GM10248 (cell line): ENCODE results near the gene DOCK7.
"Not testable (repeated sequence)": the region's sequence is repeated elsewhere in the genome, so short reads cannot be mapped to it uniquely, and the experiment has no call there.

Experiments
- CTCF ChIA-PET: fragments of 300-600 bp; sonication (Branson Sonifier 250); formaldehyde crosslinking; extraction: SDS; loops from one replicate; lab custom pipeline; 2021; ENCODE audit warnings: antibody characterized with exemption; lab: Yijun Ruan, JAX
- POLR2A ChIA-PET: fragments of 350-650 bp; sonication (Branson Sonifier 250); formaldehyde crosslinking; extraction: SDS; loops from one replicate; lab custom pipeline; 2020; ENCODE audit warnings: antibody characterized with exemption; lab: Yijun Ruan, JAX
- DNase-seq: peaks from one replicate; pipeline ENCODE4 v3.0.0; 2012; ENCODE audit errors: extremely low spot score
- TF ChIP-seq, protein P1 (sequence below): IDR thresholded peaks from 2 replicates; pipeline ENCODE4 v1.5.1; 2012; ENCODE audit warnings: mild to moderate bottlenecking, low read depth; ENCODE audit errors: extremely low read depth, missing control alignments, control extremely low read depth

Gene DOCK7

DNA sequence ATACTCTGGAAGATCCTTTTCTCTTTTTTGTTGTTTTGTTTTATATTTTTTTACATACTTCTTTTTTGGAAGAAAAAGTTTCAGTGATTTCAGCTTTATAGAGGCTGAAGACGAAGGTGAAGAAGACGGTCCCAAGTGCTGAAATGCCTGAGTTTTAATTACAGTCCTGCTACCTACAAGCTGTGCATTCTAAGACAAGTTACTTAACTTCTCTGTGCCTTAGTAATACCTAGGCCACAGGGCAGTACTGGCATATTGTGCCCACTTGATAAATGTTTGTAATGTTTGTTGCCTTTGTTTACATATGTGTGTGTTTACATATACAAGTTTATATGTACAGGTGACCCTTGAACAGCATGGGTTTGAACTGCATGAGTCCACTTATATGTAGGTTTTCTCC lies 147.1 kb downstream of the DOCK7 start:
- CTCF ChIA-PET: interaction anchor here (1.0 to 1.7 kb wide), 2 partner anchors 11 to 184 kb away, joined by 3 to 5 read pairs; no protein-coding TSS in a partner anchor
- TF ChIP-seq, protein P1, sequence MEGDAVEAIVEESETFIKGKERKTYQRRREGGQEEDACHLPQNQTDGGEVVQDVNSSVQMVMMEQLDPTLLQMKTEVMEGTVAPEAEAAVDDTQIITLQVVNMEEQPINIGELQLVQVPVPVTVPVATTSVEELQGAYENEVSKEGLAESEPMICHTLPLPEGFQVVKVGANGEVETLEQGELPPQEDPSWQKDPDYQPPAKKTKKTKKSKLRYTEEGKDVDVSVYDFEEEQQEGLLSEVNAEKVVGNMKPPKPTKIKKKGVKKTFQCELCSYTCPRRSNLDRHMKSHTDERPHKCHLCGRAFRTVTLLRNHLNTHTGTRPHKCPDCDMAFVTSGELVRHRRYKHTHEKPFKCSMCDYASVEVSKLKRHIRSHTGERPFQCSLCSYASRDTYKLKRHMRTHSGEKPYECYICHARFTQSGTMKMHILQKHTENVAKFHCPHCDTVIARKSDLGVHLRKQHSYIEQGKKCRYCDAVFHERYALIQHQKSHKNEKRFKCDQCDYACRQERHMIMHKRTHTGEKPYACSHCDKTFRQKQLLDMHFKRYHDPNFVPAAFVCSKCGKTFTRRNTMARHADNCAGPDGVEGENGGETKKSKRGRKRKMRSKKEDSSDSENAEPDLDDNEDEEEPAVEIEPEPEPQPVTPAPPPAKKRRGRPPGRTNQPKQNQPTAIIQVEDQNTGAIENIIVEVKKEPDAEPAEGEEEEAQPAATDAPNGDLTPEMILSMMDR: no peak
- DNase-seq: no peak
- POLR2A ChIA-PET: no interaction called here

DNA sequence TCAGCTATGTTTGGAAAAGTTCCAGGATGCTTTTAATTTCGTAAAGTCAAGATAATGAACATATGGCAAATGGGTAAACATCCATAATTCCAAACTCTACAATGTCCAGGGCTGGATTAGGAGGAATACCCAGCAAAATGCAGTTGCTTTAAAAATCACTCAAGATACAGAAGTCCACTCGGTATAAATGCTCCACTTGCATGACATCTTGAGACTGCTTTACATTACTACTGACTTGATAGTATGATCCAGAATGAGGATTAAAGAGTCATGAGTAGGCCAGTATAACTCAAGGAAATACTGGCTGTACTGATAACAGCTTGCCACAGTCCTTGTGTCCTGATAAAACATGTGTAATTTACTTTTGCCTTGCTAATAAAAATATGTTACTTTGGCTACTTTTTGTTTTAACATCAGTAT lies 149.1 kb downstream of the DOCK7 start:
- DNase-seq: no peak
- ChIA-PET POLR2A (no interaction called here), CTCF (interaction anchor here (1.2 to 2.5 kb wide), 4 partner anchors 9 to 208 kb away, joined by 3 to 10 read pairs (median 4); no protein-coding TSS in a partner anchor)
- TF ChIP-seq, protein P1: no peak

DNA sequence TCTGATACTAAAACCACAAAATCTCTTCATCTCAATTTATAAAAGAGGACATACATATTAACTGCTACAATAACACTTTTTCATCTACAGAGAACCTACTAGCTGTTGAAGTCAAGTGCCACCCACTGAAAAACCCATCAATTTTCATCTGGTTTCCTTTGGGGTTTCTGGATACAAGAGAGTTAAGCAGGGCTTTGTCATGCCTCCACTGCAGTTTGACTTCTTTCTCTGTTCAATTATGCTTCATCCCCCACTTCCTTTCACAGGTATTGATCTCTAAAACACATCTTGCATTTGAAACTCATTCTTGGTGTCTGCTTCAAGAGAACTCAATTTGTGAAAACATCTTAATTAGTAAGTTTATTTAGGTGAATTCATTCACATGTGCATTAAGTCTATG lies 151.3 kb downstream of the DOCK7 start:
- no peak for DNase-seq
- ChIA-PET POLR2A (no interaction called here), CTCF (no interaction called here)
- TF ChIP-seq, protein P1: no peak

DNA sequence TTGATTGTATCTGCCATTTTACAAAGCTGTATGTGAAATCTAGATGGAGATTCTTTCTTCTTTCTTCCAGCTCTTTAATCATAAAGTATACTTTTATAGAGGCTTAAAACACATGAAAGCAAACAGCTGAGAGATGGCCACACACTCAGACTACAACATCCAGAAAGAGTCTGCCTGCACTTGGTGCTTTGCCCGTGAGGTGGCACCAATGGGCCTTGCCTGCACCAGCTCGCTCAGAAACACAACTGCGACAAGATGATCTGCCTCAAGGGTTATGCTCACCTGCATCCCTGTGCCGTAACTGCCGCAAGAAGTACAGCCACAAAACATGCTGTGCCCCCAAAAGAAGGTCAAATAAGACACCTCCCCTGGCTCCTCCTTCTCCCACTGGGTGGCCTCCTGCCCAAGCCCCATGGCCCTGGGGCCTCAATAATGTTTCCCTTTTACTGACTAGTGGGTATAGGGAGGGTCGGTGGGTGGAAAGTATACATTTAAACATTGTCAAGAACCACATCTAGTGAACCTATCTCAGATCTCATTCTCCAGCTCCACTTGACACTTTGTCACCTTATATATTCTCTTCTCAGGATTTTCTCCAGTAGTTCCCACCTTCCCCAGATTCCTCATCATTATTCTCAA lies 157.6 kb downstream of the DOCK7 start:
- POLR2A ChIA-PET: no interaction called here
- DNase-seq: no peak
- TF ChIP-seq, protein P1: peak; percentile 14
- CTCF ChIA-PET: interaction anchor here (0.9 to 4.3 kb wide), 12 partner anchors 8 to 355 kb away, joined by 3 to 31 read pairs (median 4); no protein-coding TSS in a partner anchor

DNA sequence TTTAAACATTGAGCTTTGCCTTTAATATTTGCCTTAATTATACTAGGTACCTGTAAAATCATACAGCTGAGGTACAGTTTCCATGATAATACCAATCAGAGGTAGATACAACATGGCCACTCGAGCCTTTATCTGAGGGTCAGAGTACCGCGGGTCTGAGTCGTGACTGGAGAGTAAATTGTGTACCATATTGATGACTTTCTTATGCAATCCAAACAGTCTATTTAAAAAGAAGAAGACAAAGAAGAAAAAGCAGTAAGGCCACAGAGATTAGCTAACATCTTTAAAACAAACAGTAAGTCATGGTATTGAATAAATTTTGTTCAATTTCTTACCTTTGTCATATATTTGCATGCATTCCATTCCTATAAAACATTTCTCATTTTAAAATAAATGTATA lies 159.0 kb downstream of the DOCK7 start:
- DNase-seq: no peak
- CTCF ChIA-PET: interaction anchor here (1.2 to 4.3 kb wide), 4 partner anchors 16 to 354 kb away, joined by 3 to 31 read pairs (median 6); no protein-coding TSS in a partner anchor
- TF ChIP-seq, protein P1: no peak
- POLR2A ChIA-PET: no interaction called here

DNA sequence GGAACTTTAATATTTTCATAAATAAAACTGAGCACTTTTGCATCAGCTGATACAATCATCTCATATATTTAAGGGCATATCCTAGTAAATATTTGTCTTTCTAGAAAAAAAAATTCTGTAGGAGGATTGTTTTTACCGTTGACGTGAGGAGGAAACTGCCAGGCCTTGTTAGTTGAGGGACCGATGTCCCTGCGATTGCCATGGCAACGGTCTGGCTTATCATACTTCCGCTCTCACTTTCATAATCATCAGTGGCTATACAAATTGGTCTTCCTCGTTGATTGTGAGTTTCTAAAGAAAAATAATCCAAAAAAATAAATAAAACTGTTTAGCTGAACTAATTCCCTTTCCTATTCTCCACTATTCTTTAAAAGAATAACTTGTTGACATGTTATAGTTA lies 160.2 kb downstream of the DOCK7 start:
- DNase-seq: peak; percentile 48
- TF ChIP-seq, protein P1: no peak
- ChIA-PET POLR2A (no interaction called here), CTCF (interaction anchor here (4.3 kb wide), 1 partner anchor 218 kb away, joined by 31 read pairs; no protein-coding TSS in a partner anchor)

DNA sequence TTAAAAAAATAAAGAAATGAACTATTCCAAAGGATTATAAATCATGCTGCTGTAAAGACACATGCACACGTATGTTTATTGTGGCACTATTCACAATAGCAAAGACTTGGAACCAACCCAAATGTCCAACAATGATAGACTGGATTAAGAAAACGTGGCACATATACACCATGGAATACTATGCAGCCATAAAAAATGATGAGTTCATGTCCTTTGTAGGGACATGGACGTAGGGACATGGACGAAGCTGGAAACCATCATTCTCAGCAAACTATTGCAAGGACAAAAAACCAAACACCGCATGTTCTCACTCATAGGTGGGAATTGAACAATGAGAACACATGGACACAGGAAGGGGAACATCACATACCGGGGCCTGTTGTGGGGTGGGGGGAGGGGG lies 160.8 kb downstream of the DOCK7 start:
- POLR2A ChIA-PET, DNase-seq: not testable (repeated sequence)
- CTCF ChIA-PET: interaction anchor here (1.1 to 4.3 kb wide), 3 partner anchors 11 to 219 kb away, joined by 3 to 31 read pairs (median 10); no protein-coding TSS in a partner anchor
